Activated CD8-positive, alpha-beta memory T cell treated with anti-CD3 and anti-CD28 coated beads, Interleukin-2, amount 10 ng/mL, durations not matched to agents 7 days and 5 days (primary cell): ENCODE results near the gene LYZ. TPM values are rescaled to one million over a fixed set of nuclear protein-coding genes. Genes with fewer than 3 reads are reported as not detected.

Experiments
- ATAC-seq: fragments of 150-1000 bp; cut with Tn5 transposase; one replicate; pipeline ENCODE4 v1.10.0; 2021; ENCODE audit warnings: moderate library complexity
- CTCF ChIA-PET: fragments of 350-600 bp; sonication (Branson Sonifier 250); formaldehyde crosslinking; loops from one replicate; lab custom pipeline; 2021; ENCODE audit warnings: antibody characterized with exemption; lab: Charles Lee
- DNase-seq: peaks from one replicate; pipeline ENCODE4 v3.0.0-alpha.2; 2020
- H3K27ac Mint-ChIP-seq: one replicate; pipeline ENCODE4 v1.8.0; 2021; ENCODE audit warnings: mild to moderate bottlenecking, mixed read lengths
- H3K27me3 Mint-ChIP-seq: one replicate; pipeline ENCODE4 v1.8.0; 2021; ENCODE audit warnings: mixed read lengths
- H3K36me3 Mint-ChIP-seq: one replicate; pipeline ENCODE4 v1.8.0; 2021; ENCODE audit warnings: mild to moderate bottlenecking, mixed read lengths
- H3K4me1 Mint-ChIP-seq: one replicate; pipeline ENCODE4 v1.8.0; 2021; ENCODE audit warnings: mixed read lengths
- H3K4me3 Mint-ChIP-seq: one replicate; pipeline ENCODE4 v1.8.0; 2021; ENCODE audit warnings: mild to moderate bottlenecking, moderate library complexity, mixed read lengths
- H3K9me3 Mint-ChIP-seq: one replicate; pipeline ENCODE4 v1.8.0; 2022; ENCODE audit warnings: low read depth, mixed read lengths
- total RNA-seq, 2 experiments: library from RNA; stranded (reverse); gene quantifications; one replicate each; pipeline ENCODE4 v1.2.3, GENCODE V29; 2021

The LYZ gene
- total RNA-seq, 2 experiments from 2014 or later = 0.21 TPM; not detected in 1

DNA sequence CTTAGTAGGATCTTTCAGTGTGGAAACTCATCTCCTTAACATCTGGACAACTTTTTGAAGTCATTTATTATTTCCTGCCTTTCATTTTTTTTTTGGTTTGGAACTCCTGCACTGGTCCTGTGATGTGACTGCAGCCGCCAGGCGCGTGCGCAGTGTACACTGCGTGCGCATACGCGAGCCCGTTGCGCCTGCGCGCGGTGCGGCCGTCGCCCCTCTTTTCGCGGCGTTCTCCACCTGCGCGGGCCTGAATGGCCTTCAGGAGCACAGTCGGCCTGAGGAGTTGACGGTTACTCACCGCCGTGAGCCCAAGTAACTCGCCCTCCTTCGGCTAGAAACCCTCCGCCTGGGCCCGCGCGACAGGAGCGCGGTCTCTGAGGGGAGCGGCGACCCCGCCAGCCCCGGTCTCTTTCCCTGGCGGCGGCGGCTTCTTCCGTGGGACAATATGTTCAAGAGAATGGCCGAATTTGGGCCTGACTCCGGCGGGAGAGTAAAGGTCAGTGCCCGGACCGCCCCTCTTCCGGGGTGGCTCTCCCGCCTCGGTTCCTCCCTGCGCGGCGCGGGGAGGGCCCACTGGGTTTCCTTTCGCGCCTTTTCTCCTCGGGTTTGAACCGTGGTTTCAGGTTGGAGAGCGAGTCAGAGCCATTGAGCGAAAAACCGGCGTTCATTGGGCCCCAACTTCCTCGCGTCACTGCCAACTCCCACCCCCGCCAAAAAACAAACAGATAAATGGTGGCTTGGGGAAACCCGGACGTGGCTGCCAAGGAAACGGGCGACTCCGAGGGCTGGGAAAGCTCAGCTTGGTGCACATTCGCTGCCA, 11.6 kb downstream of the LYZ start, which contains the start of gene YEATS4:
TSS of gene YEATS4 (plus strand) at position 213 of the 817 bp plus-strand sequence. CDS start at position 443, 230 bp downstream.
- ATAC-seq = peak; percentile 87
- Mint-ChIP-seq H3K4me1 (peaks cover 40% of the 10 kb centered on the region), H3K36me3 (peaks cover 22% of the 10 kb centered on the region), H3K27ac (peak within 1 kb of the TSS; percentile 95), H3K9me3 (no peaks in the 10 kb centered on the region), H3K4me3 (peak within 1 kb of the TSS; percentile 97), H3K27me3 (peaks cover 2% of the 10 kb centered on the region)
- DNase-seq = peak; percentile 95
- CTCF ChIA-PET = interaction anchor here (0.9 to 3.8 kb wide), 3 partner anchors 10 to 280 kb away, joined by 3 to 42 read pairs (median 3); no protein-coding TSS in a partner anchor

- ATAC-seq (no peak), DNase-seq (no peak)
- H3K4me1 Mint-ChIP-seq = peaks cover 40% of the 10 kb centered on the region
- H3K4me3 Mint-ChIP-seq = peak overlapping the region; percentile 97
- H3K36me3 Mint-ChIP-seq = peaks cover 22% of the 10 kb centered on the region
- CTCF ChIA-PET = interaction anchor here (0.9 to 1.2 kb wide), 2 partner anchors 9 to 280 kb away, joined by 3 read pairs; no protein-coding TSS in a partner anchor
- H3K27me3 Mint-ChIP-seq = no peaks in the 10 kb centered on the region
- H3K9me3 Mint-ChIP-seq = no peaks in the 10 kb centered on the region
- H3K27ac Mint-ChIP-seq = peak overlapping the region; percentile 95
These were observed 12.1 kb downstream of the LYZ start for GRCh38 chr12:69360348-69360672.

- CTCF ChIA-PET = interaction anchor here (1.6 kb wide), 1 partner anchor 10 kb away, joined by 7 read pairs; no protein-coding TSS in a partner anchor
- ATAC-seq (no peak), DNase-seq (no peak)
- Mint-ChIP-seq H3K9me3 (no peaks in the 10 kb centered on the region), H3K27me3 (no peaks in the 10 kb centered on the region), H3K4me1 (peaks cover 33% of the 10 kb centered on the region), H3K36me3 (peaks cover 63% of the 10 kb centered on the region), H3K27ac (no peak overlapping the region), H3K4me3 (no peak overlapping the region)
These were observed 18.6 kb downstream of the LYZ start for GRCh38 chr12:69366796-69367195.

DNA sequence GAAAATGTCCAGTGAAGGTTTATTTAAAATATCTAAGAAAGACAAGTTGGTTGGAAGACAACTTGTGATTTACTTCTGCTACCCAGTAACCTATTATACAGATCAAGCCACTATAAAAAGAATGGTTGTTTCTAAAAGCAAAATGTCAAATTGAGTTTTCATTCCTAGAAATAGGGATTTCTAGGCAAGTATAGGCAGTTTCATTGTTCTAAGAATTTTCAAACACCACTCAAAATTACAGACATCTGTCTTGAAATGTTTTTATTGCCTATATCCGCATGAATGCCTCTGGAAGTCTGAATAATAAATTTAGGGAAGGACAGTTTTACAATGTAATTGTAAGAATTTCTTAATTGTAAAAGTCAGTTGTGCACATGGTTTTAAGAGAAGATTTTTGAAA, 20.0 kb downstream of the LYZ start:
- DNase-seq (no peak), ATAC-seq (no peak)
- H3K4me3 Mint-ChIP-seq = no peak overlapping the region
- H3K36me3 Mint-ChIP-seq = peaks cover 70% of the 10 kb centered on the region
- H3K9me3 Mint-ChIP-seq = no peaks in the 10 kb centered on the region
- no peak overlapping the region for H3K27ac Mint-ChIP-seq
- no peaks in the 10 kb centered on the region for H3K27me3 Mint-ChIP-seq
- peaks cover 31% of the 10 kb centered on the region for H3K4me1 Mint-ChIP-seq
- CTCF ChIA-PET = no interaction called here

GRCh38 chr12:69383074-69383473, 34.9 kb downstream of the LYZ start:
- Mint-ChIP-seq H3K4me3 (no peak overlapping the region), H3K9me3 (no peaks in the 10 kb centered on the region), H3K4me1 (peaks cover 12% of the 10 kb centered on the region), H3K36me3 (peaks cover 45% of the 10 kb centered on the region), H3K27ac (no peak overlapping the region), H3K27me3 (no peaks in the 10 kb centered on the region)
- CTCF ChIA-PET = interaction anchor here (0.8 kb wide), 1 partner anchor 188 kb away, joined by 3 read pairs; no protein-coding TSS in a partner anchor
- DNase-seq (no peak), ATAC-seq (no peak)

- Mint-ChIP-seq H3K4me1 (peaks cover 12% of the 10 kb centered on the region), H3K27me3 (no peaks in the 10 kb centered on the region), H3K4me3 (no peak overlapping the region), H3K36me3 (peaks cover 36% of the 10 kb centered on the region), H3K9me3 (no peaks in the 10 kb centered on the region), H3K27ac (no peak overlapping the region)
- DNase-seq (no peak), ATAC-seq (no peak)
- CTCF ChIA-PET = interaction anchor here (1.3 to 1.5 kb wide), 2 partner anchors 27 to 228 kb away, joined by 3 to 4 read pairs; no protein-coding TSS in a partner anchor
These were observed 36.9 kb downstream of the LYZ start for GRCh38 chr12:69385038-69385437.

DNA sequence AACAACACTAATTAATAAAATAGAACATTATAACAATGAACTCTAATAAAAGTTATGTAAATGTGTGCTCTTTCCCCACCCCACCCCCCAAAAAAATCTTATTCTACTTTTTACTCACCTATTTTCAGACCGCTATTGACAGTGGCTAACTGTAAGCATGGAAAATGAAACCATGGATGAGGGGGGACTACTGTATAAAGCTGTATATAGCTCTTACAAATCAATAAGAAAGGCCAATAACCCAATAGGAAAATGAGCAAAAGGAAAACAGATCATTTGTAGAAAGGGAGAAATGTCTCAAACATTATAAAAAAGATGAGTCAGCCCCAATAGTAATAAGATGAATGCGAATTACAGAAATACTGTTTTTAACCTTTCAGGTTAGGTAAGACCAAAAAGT, 38.7 kb downstream of the LYZ start:
- peaks cover 39% of the 10 kb centered on the region for H3K36me3 Mint-ChIP-seq
- CTCF ChIA-PET = no interaction called here
- peaks cover 12% of the 10 kb centered on the region for H3K4me1 Mint-ChIP-seq
- H3K4me3 Mint-ChIP-seq = no peak overlapping the region
- H3K27ac Mint-ChIP-seq = no peak overlapping the region
- H3K27me3 Mint-ChIP-seq = no peaks in the 10 kb centered on the region
- no peaks in the 10 kb centered on the region for H3K9me3 Mint-ChIP-seq
- ATAC-seq (no peak), DNase-seq (no peak)

DNA sequence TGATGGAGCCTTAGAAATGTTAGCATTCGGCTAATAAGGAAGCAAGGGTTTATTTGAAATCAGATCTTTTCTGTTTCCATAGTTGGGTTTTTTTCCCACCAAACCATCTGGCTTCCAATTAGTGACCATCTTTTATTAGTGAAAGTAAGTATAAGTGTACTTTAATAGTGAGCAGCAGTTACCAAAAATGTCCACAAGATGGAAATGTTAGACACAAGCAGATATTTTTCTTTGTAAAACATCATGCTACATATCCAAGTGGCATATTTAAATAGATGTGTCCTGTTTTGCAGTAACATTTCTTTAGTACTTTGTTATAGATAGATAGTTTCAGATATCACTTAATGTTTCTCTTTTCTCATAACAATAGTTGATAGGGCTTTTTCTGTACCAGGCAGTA, 40.2 kb downstream of the LYZ start:
- CTCF ChIA-PET = interaction anchor here (0.6 to 3.4 kb wide), 3 partner anchors 25 to 182 kb away, joined by 3 to 14 read pairs (median 4); no protein-coding TSS in a partner anchor
- Mint-ChIP-seq H3K4me1 (peaks cover 6% of the 10 kb centered on the region), H3K27ac (no peak overlapping the region), H3K36me3 (peaks cover 42% of the 10 kb centered on the region), H3K9me3 (no peaks in the 10 kb centered on the region), H3K27me3 (no peaks in the 10 kb centered on the region), H3K4me3 (no peak overlapping the region)
- no peak for ATAC-seq
- no peak for DNase-seq

DNA sequence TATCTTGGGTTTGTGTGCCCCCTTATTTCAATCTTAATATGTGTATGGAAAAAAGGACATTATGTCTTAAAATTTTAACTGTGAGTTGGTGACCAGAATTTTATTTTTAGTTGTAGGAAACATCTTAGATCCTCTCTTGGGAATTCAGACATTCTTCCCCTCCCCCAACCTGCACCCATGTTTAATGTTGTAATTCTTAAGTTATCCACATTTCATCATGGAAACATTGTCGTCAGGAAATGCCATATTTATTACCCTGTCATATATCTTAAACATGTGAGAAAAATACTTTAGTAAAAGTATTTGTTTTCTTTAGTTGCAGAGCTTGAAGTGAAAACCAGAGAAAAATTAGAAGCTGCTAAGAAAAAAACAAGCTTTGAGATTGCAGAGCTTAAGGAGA, 41.6 kb downstream of the LYZ start:
- CTCF ChIA-PET = interaction anchor here (1.4 to 3.4 kb wide), 2 partner anchors 32 to 180 kb away, joined by 3 to 14 read pairs; no protein-coding TSS in a partner anchor
- Mint-ChIP-seq H3K36me3 (peaks cover 49% of the 10 kb centered on the region), H3K27ac (no peak overlapping the region), H3K4me1 (peaks cover 6% of the 10 kb centered on the region), H3K27me3 (no peaks in the 10 kb centered on the region), H3K9me3 (no peaks in the 10 kb centered on the region), H3K4me3 (no peak overlapping the region)
- DNase-seq (no peak), ATAC-seq (no peak)

- Mint-ChIP-seq H3K27ac (no peak overlapping the region), H3K36me3 (peaks cover 66% of the 10 kb centered on the region), H3K27me3 (no peaks in the 10 kb centered on the region), H3K4me1 (no peaks in the 10 kb centered on the region), H3K9me3 (peaks cover 14% of the 10 kb centered on the region), H3K4me3 (no peak overlapping the region)
- DNase-seq (no peak), ATAC-seq (no peak)
- CTCF ChIA-PET = no interaction called here
These were observed 44.2 kb downstream of the LYZ start for GRCh38 chr12:69392179-69392928.

GRCh38 chr12:69396041-69396440, 47.9 kb downstream of the LYZ start:
- ATAC-seq (no peak), DNase-seq (no peak)
- H3K36me3 Mint-ChIP-seq = peaks cover 58% of the 10 kb centered on the region
- no peaks in the 10 kb centered on the region for H3K27me3 Mint-ChIP-seq
- peaks cover 15% of the 10 kb centered on the region for H3K9me3 Mint-ChIP-seq
- CTCF ChIA-PET = no interaction called here
- no peak overlapping the region for H3K27ac Mint-ChIP-seq
- no peaks in the 10 kb centered on the region for H3K4me1 Mint-ChIP-seq
- no peak overlapping the region for H3K4me3 Mint-ChIP-seq

DNA sequence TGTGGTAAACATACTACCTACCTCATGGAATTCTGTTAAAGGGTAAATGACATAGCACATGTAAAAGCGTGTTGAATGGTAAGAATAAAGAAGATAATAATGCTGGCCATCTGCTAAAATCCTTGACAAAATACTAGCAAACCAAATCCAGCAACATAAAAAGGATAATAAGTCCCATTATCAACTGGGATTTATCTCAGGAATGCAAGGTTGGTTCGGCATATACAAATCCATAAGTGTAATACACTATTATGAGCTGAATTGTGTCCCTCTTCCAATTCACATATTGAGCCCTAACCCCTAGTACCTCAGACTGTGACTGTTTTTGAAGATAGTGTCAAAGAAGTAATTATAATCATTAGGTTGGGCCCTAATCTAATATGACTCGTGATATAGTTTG, 48.8 kb downstream of the LYZ start:
- DNase-seq (no peak), ATAC-seq (no peak)
- Mint-ChIP-seq H3K9me3 (peaks cover 15% of the 10 kb centered on the region), H3K27ac (no peak overlapping the region), H3K4me3 (no peak overlapping the region), H3K36me3 (peaks cover 50% of the 10 kb centered on the region), H3K4me1 (no peaks in the 10 kb centered on the region), H3K27me3 (no peaks in the 10 kb centered on the region)
- CTCF ChIA-PET = interaction anchor here (1.0 kb wide), 1 partner anchor 40 kb away, joined by 3 read pairs; no protein-coding TSS in a partner anchor

- H3K36me3 Mint-ChIP-seq = peaks cover 42% of the 10 kb centered on the region
- H3K4me3 Mint-ChIP-seq = no peak overlapping the region
- no peak for ATAC-seq
- peaks cover 15% of the 10 kb centered on the region for H3K9me3 Mint-ChIP-seq
- no peak for DNase-seq
- CTCF ChIA-PET = no interaction called here
- H3K4me1 Mint-ChIP-seq = no peaks in the 10 kb centered on the region
- no peak overlapping the region for H3K27ac Mint-ChIP-seq
- H3K27me3 Mint-ChIP-seq = no peaks in the 10 kb centered on the region
These were observed 49.8 kb downstream of the LYZ start for GRCh38 chr12:69397978-69398377.
